Coronary artery (tissue), 2 donors: ENCODE data around the gene ETFA.

Experiments
- DNase-seq: peaks from one replicate; pipeline ENCODE4 v3.0.0-alpha.2; 2017; ENCODE audit warnings: low spot score
- H3K27ac ChIP-seq, 2 donors: fragments of 200-600 bp; sonication (generic); one replicate each; pipeline ENCODE4 v1.5.1; 2016 to 2019
- H3K4me3 ChIP-seq: fragments of 200-600 bp; sonication (generic); 2 replicates; pipeline ENCODE4 v1.5.1; 2016; ENCODE audit warnings: mild to moderate bottlenecking, moderate library complexity
- CTCF ChIP-seq: fragments of 200-600 bp; sonication (generic); IDR thresholded peaks from one replicate; pipeline ENCODE4 v1.5.1; 2019; ENCODE audit warnings: antibody characterized with exemption

Gene ETFA

GRCh38 chr15:76289582-76289981 is 21.7 kb downstream of the ETFA start:
- H3K27ac ChIP-seq: no peak overlapping the region
- no peak for DNase-seq
- H3K4me3 ChIP-seq: no peak overlapping the region
- no peak for TF ChIP-seq CTCF

GRCh38 chr15:76286271-76286879 is 24.9 kb downstream of the ETFA start:
- Histone ChIP-seq H3K27ac (no peak overlapping the region), H3K4me3 (no peak overlapping the region)
- no peak for TF ChIP-seq CTCF
- DNase-seq: no peak

- TF ChIP-seq CTCF: no peak
- no peak for DNase-seq
- Histone ChIP-seq H3K27ac (no peak overlapping the region), H3K4me3 (no peak overlapping the region)
Observed at GRCh38 chr15:76285241-76285825, 25.9 kb downstream of the ETFA start.

- no peak for DNase-seq
- no peak for TF ChIP-seq CTCF
- Histone ChIP-seq H3K27ac (no peak overlapping the region), H3K4me3 (no peak overlapping the region)
Observed at GRCh38 chr15:76282465-76282864, 28.8 kb downstream of the ETFA start.

- no peak for TF ChIP-seq CTCF
- no peak for DNase-seq
- H3K27ac ChIP-seq: no peak overlapping the region
- H3K4me3 ChIP-seq: no peak overlapping the region
Observed at GRCh38 chr15:76278651-76279050, 32.6 kb downstream of the ETFA start.

GRCh38 chr15:76274821-76275220 is 36.4 kb downstream of the ETFA start:
- no peak for DNase-seq
- Histone ChIP-seq H3K4me3 (no peak overlapping the region), H3K27ac (no peak overlapping the region)
- no peak for TF ChIP-seq CTCF

GRCh38 chr15:76274226-76274625 is 37.0 kb downstream of the ETFA start:
- no peak for TF ChIP-seq CTCF
- Histone ChIP-seq H3K4me3 (no peak overlapping the region), H3K27ac (no peak overlapping the region)
- DNase-seq: no peak
